Mucosa of descending colon (tissue), 3 donors: ENCODE measurements around the gene MBLAC2. TPM values are rescaled to one million over a fixed set of nuclear protein-coding genes. Genes with fewer than 3 reads are reported as not detected.
A peak's percentile ranks its signal among the peaks of the same experiment; 100 is the strongest.

ENCODE experiments used
- ATAC-seq: fragments of 200-7000 bp; cut with Tn5 transposase; one replicate; pipeline ENCODE4 v1.9.1; 2020; ENCODE audit warnings: mild to moderate bottlenecking, moderate library complexity
- DNase-seq, 3 donors: peaks; one replicate each; pipeline ENCODE4 v3.0.0-alpha.2; 2020
- H3K36me3 ChIP-seq: fragments of 200-600 bp; one replicate; pipeline ENCODE4 v1.8.0; 2021; ENCODE audit warnings: low read depth, mild to moderate bottlenecking
- H3K4me1 ChIP-seq: fragments of 200-600 bp; one replicate; pipeline ENCODE4 v1.8.0; 2021; ENCODE audit warnings: low read depth, mild to moderate bottlenecking
- H3K4me3 ChIP-seq: fragments of 200-600 bp; one replicate; pipeline ENCODE4 v1.8.0; 2021; ENCODE audit warnings: mild to moderate bottlenecking
- H3K9me3 ChIP-seq: fragments of 200-600 bp; one replicate; pipeline ENCODE4 v1.8.0; 2021; ENCODE audit warnings: mild to moderate bottlenecking
- CTCF ChIP-seq: fragments of 200-600 bp; IDR thresholded peaks from one replicate; pipeline ENCODE4 v1.8.0; 2022; ENCODE audit warnings: antibody characterized with exemption, mild to moderate bottlenecking
- intact Hi-C, 2 donors: fragments of 100-400 bp; cut with DNase I in 1 of 2; cut with micrococcal nuclease in 1 of 2; formaldehyde crosslinking; loops; one replicate each; pipeline versions ENCODE4 v1.11.0 to v1.11.1; 2022; cut with DNase I, micrococcal nuclease
- total RNA-seq, 3 donors: library from RNA; stranded (reverse); fragmentation: NEBNext Ultra II Directional in 2 of 3; extraction: Animal tissue kit (Norgen Biotek cat#: 25700) in 2 of 3; gene quantifications; one replicate each; pipeline versions ENCODE4 v1.2.1 to v1.2.4, GENCODE V29; 2021 to 2023
- donor health status: DM: no; HTN: no; CAD: no; lungs with moderate emphysema.
- donor health status: DM: no; HTN: no; CAD: no.
- donor health status: DM: no; HTN: yes; CAD: no.

MBLAC2 gene
- total RNA-seq, 3 donors from 2014 or later = 4.5 to 5.8 (median 5.1) TPM

- no peaks in the 10 kb centered on the region for H3K9me3 ChIP-seq
- no peak for TF ChIP-seq CTCF
- no peak for ATAC-seq
- H3K36me3 ChIP-seq = no peaks in the 10 kb centered on the region
- DNase-seq = no peak
- H3K4me1 ChIP-seq = no peaks in the 10 kb centered on the region
- intact Hi-C loops = no loop called here
- no peak overlapping the region for H3K4me3 ChIP-seq
Measured at GRCh38 chr5:90461288-90461687, 13.3 kb downstream of the MBLAC2 start.

- TF ChIP-seq CTCF = no peak
- H3K4me1 ChIP-seq = no peaks in the 10 kb centered on the region
- DNase-seq = no peak
- H3K9me3 ChIP-seq = no peaks in the 10 kb centered on the region
- H3K4me3 ChIP-seq = no peak overlapping the region
- intact Hi-C loops = no loop called here
- ATAC-seq = no peak
- no peaks in the 10 kb centered on the region for H3K36me3 ChIP-seq
Measured at GRCh38 chr5:90446961-90447360, 27.6 kb downstream of the MBLAC2 start.

GRCh38 chr5:90440644-90441043, 33.9 kb downstream of the MBLAC2 start:
- Histone ChIP-seq H3K9me3 (no peaks in the 10 kb centered on the region), H3K36me3 (no peaks in the 10 kb centered on the region), H3K4me3 (no peak overlapping the region), H3K4me1 (no peaks in the 10 kb centered on the region)
- DNase-seq = no peak
- TF ChIP-seq CTCF = no peak
- no peak for ATAC-seq
- intact Hi-C loops = no loop called here

GRCh38 chr5:90438100-90438499, 36.5 kb downstream of the MBLAC2 start:
- no peak overlapping the region for H3K4me3 ChIP-seq
- intact Hi-C loops = loop anchor here (5.0 to 10.0 kb wide), 2 partner anchors 94 to 97 kb away; no protein-coding TSS in a partner anchor
- TF ChIP-seq CTCF = no peak
- DNase-seq (no peak), ATAC-seq (peak; percentile 30)
- no peaks in the 10 kb centered on the region for H3K36me3 ChIP-seq
- no peaks in the 10 kb centered on the region for H3K9me3 ChIP-seq
- H3K4me1 ChIP-seq = no peaks in the 10 kb centered on the region

GRCh38 chr5:90437663-90438062, 36.9 kb downstream of the MBLAC2 start:
- Histone ChIP-seq H3K4me3 (no peak overlapping the region), H3K4me1 (no peaks in the 10 kb centered on the region), H3K9me3 (no peaks in the 10 kb centered on the region), H3K36me3 (no peaks in the 10 kb centered on the region)
- DNase-seq (no peak), ATAC-seq (no peak)
- TF ChIP-seq CTCF = no peak
- intact Hi-C loops = loop anchor here (5.0 to 10.0 kb wide), 2 partner anchors 95 to 97 kb away; no protein-coding TSS in a partner anchor
